Smooth muscle cell (in vitro differentiated cells): ENCODE measurements around the gene PCK2. TPM values are rescaled to one million over a fixed set of nuclear protein-coding genes. Genes with fewer than 3 reads are reported as not detected.

Experiments
- DNase-seq: peaks from one replicate; lab custom pipeline; 2025; ENCODE audit not compliant: unreplicated experiment; lab: John Stamatoyannopoulos, UW
- H2AFZ ChIP-seq: fragments of 200-600 bp; sonication (generic); 2 replicates; pipeline ENCODE4 v1.6.0; 2016; ENCODE audit warnings: antibody characterized with exemption, low read depth, mild to moderate bottlenecking
- H3F3A ChIP-seq: fragments of 200-600 bp; sonication (generic); 2 replicates; pipeline ENCODE4 v1.6.0; 2017; ENCODE audit warnings: antibody characterized with exemption, low read depth
- H3K27ac ChIP-seq: fragments of 200-600 bp; sonication (generic); 2 replicates; pipeline ENCODE4 v1.5.1; 2016; ENCODE audit warnings: low read depth, mild to moderate bottlenecking
- H3K27me3 ChIP-seq: fragments of 200-600 bp; sonication (generic); 2 replicates; pipeline ENCODE4 v1.6.1; 2016; ENCODE audit warnings: low read depth, mild to moderate bottlenecking
- H3K36me3 ChIP-seq: fragments of 200-600 bp; sonication (generic); 2 replicates; pipeline ENCODE4 v1.5.1; 2016; ENCODE audit warnings: low read depth
- H3K4me1 ChIP-seq: fragments of 200-600 bp; sonication (generic); 2 replicates; pipeline ENCODE4 v1.5.1; 2016; ENCODE audit warnings: low read depth
- H3K4me2 ChIP-seq: fragments of 200-600 bp; sonication (generic); 2 replicates; pipeline ENCODE4 v1.6.0; 2016; ENCODE audit warnings: mild to moderate bottlenecking
- H3K4me3 ChIP-seq: fragments of 200-600 bp; sonication (generic); 2 replicates; pipeline ENCODE4 v1.5.1; 2016; ENCODE audit warnings: mild to moderate bottlenecking
- H3K79me2 ChIP-seq: fragments of 200-600 bp; sonication (generic); 2 replicates; pipeline ENCODE4 v1.6.0; 2016; ENCODE audit warnings: low read depth, mild to moderate bottlenecking
- H3K9ac ChIP-seq: fragments of 200-600 bp; sonication (generic); 2 replicates; pipeline ENCODE4 v1.6.0; 2016; ENCODE audit warnings: low read depth
- H3K9me3 ChIP-seq: fragments of 200-600 bp; sonication (generic); replicated peaks from 2 replicates; pipeline ENCODE4 v1.5.1; 2016; ENCODE audit warnings: low read depth
- H4K20me1 ChIP-seq: fragments of 200-600 bp; sonication (generic); 2 replicates; pipeline ENCODE4 v1.6.0; 2016; ENCODE audit warnings: low read depth
- WGBS: methylation state at CpG from one replicate; pipeline ENCODE4 v1.1.7; 2016; ENCODE audit warnings: low lambda C conversion rate; 5-methylcytosine and 5-hydroxymethylcytosine counted together
- polyA plus RNA-seq: library from polyadenylated mRNA; unstranded; fragments of >200 nt; fragmentation: Nextera tagmentation; extraction: Ambion mirVana; gene quantifications from 2 replicates; pipeline ENCODE4 v1.2.1, GENCODE V29; 2016
- total RNA-seq: library from RNA; depleted of rRNA; stranded (reverse); fragments of >200 nt; gene quantifications from 2 replicates; pipeline ENCODE4 v1.2.3, GENCODE V29; 2014
- TF ChIP-seq, protein P1 (sequence below): fragments of 200-600 bp; sonication (generic); IDR thresholded peaks from 2 replicates; pipeline ENCODE4 v1.5.1; 2017; ENCODE audit warnings: borderline replicate concordance, mild to moderate bottlenecking, antibody characterized with exemption; ENCODE audit not compliant: insufficient read depth, poor library complexity, severe bottlenecking

Gene PCK2
- total and polyA plus RNA-seq, 2 experiments from 2014 or later: 21.5 to 40.4 TPM

DNA sequence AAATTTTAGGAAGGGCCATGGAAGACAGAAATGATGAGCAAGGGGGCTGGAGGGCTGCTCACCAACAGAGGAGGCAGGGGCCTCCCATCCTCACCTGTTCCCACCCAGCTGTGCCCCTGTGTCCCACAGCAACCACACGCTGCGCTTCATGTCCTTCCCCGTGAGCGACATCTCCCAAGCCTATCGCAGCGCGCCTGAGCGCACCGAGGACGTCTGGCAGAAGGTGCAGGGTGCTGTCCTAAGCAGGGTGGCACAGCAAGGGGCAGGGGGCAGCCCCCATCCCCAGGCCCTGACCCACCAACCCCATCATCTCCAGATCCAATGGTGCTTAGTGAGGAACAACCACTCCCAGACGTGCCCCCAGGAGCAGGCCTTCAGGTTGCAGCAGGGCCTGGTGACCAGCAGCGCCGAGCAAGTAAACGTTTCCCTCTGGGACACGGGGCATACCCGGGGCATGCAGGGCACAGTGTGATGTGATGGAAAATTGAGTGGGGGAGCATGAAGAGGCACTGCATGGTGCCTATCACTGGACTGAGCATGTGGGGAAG lies 34.2 kb upstream of the PCK2 start:
- WGBS: 95% methylated on average over 16 of the region's 16 CpGs
- Histone ChIP-seq H4K20me1 (no peaks in the 10 kb centered on the region), H3K79me2 (no peaks in the 10 kb centered on the region), H3K4me3 (no peak overlapping the region), H3K9ac (no peak overlapping the region), H3K27ac (no peak overlapping the region), H3K4me1 (no peaks in the 10 kb centered on the region), H3K4me2 (no peak overlapping the region), H3F3A (no peaks in the 10 kb centered on the region), H3K9me3 (no peaks in the 10 kb centered on the region), H2AFZ (no peak overlapping the region), H3K27me3 (no peaks in the 10 kb centered on the region), H3K36me3 (no peaks in the 10 kb centered on the region)
- no peak for DNase-seq
- TF ChIP-seq, protein P1, sequence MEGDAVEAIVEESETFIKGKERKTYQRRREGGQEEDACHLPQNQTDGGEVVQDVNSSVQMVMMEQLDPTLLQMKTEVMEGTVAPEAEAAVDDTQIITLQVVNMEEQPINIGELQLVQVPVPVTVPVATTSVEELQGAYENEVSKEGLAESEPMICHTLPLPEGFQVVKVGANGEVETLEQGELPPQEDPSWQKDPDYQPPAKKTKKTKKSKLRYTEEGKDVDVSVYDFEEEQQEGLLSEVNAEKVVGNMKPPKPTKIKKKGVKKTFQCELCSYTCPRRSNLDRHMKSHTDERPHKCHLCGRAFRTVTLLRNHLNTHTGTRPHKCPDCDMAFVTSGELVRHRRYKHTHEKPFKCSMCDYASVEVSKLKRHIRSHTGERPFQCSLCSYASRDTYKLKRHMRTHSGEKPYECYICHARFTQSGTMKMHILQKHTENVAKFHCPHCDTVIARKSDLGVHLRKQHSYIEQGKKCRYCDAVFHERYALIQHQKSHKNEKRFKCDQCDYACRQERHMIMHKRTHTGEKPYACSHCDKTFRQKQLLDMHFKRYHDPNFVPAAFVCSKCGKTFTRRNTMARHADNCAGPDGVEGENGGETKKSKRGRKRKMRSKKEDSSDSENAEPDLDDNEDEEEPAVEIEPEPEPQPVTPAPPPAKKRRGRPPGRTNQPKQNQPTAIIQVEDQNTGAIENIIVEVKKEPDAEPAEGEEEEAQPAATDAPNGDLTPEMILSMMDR: no peak

DNA sequence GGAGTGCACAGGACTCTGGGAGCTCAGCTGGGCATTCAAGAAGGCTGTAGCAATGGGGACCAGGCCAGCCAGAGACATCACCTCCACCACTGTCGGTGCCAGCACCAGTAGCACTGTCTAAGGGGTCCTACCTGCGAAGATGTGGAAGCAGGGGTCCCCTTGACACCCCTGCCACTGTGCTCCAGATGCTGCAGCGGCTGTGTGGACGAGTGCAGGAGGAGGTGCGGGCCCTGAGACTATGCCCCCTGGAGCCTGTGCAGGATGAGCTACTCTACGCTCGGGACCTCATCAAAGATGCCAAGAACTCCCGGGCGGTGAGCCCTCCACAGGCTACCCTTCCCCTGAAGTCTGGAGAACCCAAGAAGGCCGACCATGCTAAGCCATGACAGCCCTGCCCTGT lies 33.7 kb upstream of the PCK2 start:
- H3K79me2 ChIP-seq: no peaks in the 10 kb centered on the region
- no peak overlapping the region for H3K27ac ChIP-seq
- H3K9me3 ChIP-seq: no peaks in the 10 kb centered on the region
- TF ChIP-seq, protein P1: no peak
- H4K20me1 ChIP-seq: no peaks in the 10 kb centered on the region
- H3K36me3 ChIP-seq: no peaks in the 10 kb centered on the region
- no peaks in the 10 kb centered on the region for H3K27me3 ChIP-seq
- no peak for DNase-seq
- no peak overlapping the region for H3K9ac ChIP-seq
- no peak overlapping the region for H3K4me2 ChIP-seq
- 93% methylated on average over 10 of the region's 10 CpGs for WGBS
- no peak overlapping the region for H3K4me3 ChIP-seq
- no peak overlapping the region for H2AFZ ChIP-seq
- H3K4me1 ChIP-seq: no peaks in the 10 kb centered on the region
- H3F3A ChIP-seq: no peaks in the 10 kb centered on the region

DNA sequence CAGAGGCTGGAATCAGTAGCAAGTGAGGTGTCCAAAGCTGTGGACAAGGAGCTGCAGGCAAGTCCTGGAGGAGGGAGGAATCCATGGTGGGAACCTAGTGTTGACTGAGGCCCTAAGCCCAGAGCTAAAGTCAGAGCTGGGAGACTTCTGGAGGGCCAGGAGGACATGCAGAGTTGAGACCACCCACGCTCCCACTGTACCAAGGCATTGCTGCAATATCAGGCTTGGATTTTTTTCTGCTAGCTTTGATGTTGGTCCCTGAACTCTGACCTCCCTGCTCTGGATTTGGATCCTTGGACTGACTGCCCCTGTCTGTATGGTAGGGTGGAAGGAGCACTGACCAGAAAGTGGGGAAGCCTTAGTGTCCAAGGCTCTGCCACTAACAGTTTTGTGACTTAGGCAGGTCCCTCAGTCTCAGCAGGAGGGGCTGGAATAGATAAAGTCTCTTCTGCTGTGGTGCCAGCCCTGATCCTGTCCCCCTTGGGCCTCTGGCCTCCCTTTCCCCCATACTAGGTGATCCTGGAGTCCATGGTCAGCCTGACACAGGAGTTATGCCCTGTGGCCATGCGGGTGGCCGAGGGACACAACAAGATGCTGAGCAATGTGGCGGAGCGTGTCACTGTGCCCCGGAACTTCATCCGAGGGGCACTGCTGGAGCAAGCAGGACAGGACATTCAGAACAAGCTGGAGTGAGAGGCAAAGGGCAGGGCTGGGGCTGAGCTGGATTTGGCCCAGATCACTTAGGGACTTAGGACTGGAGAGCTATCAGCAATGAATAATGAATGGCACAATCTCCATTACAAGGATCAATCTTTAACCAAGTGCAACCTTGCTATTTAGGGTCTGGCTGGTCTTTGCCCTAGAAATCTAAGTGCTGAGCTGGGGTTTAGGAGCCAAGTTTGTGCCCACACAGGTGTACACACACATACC lies 32.9 kb upstream of the PCK2 start:
- 95% methylated on average over 7 of the region's 7 CpGs for WGBS
- Histone ChIP-seq H3K4me3 (no peak overlapping the region), H3K9me3 (no peaks in the 10 kb centered on the region), H2AFZ (no peak overlapping the region), H3K9ac (no peak overlapping the region), H4K20me1 (no peaks in the 10 kb centered on the region), H3K36me3 (no peaks in the 10 kb centered on the region), H3K79me2 (no peaks in the 10 kb centered on the region), H3K27me3 (no peaks in the 10 kb centered on the region), H3K4me2 (no peak overlapping the region), H3F3A (no peaks in the 10 kb centered on the region), H3K27ac (no peak overlapping the region), H3K4me1 (no peaks in the 10 kb centered on the region)
- TF ChIP-seq, protein P1: no peak
- no peak for DNase-seq
